ENCODE results near the gene FKBP1A. TPM values are rescaled to one million over a fixed set of nuclear protein-coding genes. Genes with fewer than 3 reads are reported as not detected.

FKBP1A gene
- total RNA-seq, 1 donor from 2014 or later: 46.9 TPM

- Histone ChIP-seq H3K27me3 (ENCODE audit: control insufficient read depth, insufficient read depth, low read length) (no peaks in the 10 kb centered on the region), H3K4me3 (ENCODE audit: low read depth, low read length) (no peak overlapping the region), H3K36me3 (ENCODE audit: control insufficient read depth, insufficient read depth, low read length) (no peaks in the 10 kb centered on the region)
- peak; percentile 72 for DNase-seq (ENCODE audit: low read depth)
- peak; percentile 85 for TF ChIP-seq CTCF (IDR thresholded peaks at IDR 0.05; ENCODE audit: insufficient read depth, low read length, severe bottlenecking)
- no peak for FAIRE-seq
Observed at GRCh38 chr20:1437235-1437904, 44.5 kb upstream of the FKBP1A start.

DNA sequence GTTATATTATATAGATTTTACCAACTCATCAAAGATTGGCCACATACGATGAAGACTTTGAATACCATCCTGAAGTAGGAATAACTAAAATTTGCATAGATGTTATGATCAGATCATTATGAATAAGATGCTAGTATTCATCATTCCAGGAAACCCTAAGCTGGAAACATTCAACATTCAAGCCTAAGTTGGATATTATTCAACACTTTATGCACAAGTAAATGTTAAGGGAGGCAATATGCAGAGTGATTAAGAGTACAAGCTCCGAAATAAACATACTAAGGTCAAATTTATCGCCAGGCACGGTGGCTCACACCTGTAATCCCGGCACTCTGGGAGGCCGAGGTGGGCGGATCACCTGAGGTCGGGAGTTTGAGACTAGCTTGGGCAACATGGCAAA is 43.4 kb upstream of the FKBP1A start:
- no peaks in the 10 kb centered on the region for H3K27me3 ChIP-seq (ENCODE audit: control insufficient read depth, insufficient read depth, low read length)
- FAIRE-seq: no peak
- TF ChIP-seq CTCF (IDR thresholded peaks at IDR 0.05; ENCODE audit: insufficient read depth, low read length, severe bottlenecking): no peak
- DNase-seq (ENCODE audit: low read depth): no peak
- H3K4me3 ChIP-seq (ENCODE audit: low read depth, low read length): no peak overlapping the region
- no peaks in the 10 kb centered on the region for H3K36me3 ChIP-seq (ENCODE audit: control insufficient read depth, insufficient read depth, low read length)

GRCh38 chr20:1435337-1435699 is 42.5 kb upstream of the FKBP1A start:
- no peak for FAIRE-seq

GRCh38 chr20:1434571-1435336 is 41.9 kb upstream of the FKBP1A start:
- no peaks in the 10 kb centered on the region for H3K36me3 ChIP-seq (ENCODE audit: control insufficient read depth, insufficient read depth, low read length)
- TF ChIP-seq CTCF (IDR thresholded peaks at IDR 0.05; ENCODE audit: insufficient read depth, low read length, severe bottlenecking): no peak
- FAIRE-seq (no peak), DNase-seq (ENCODE audit: low read depth) (peak; percentile 81)
- H3K27me3 ChIP-seq (ENCODE audit: control insufficient read depth, insufficient read depth, low read length): no peaks in the 10 kb centered on the region
- H3K4me3 ChIP-seq (ENCODE audit: low read depth, low read length): no peak overlapping the region

More at GRCh38 chr20:1435337-1435699, 42.5 kb upstream of the FKBP1A start:
- no peak for DNase-seq (ENCODE audit: low read depth)
- Histone ChIP-seq H3K4me3 (ENCODE audit: low read depth, low read length) (no peak overlapping the region), H3K36me3 (ENCODE audit: control insufficient read depth, insufficient read depth, low read length) (no peaks in the 10 kb centered on the region), H3K27me3 (ENCODE audit: control insufficient read depth, insufficient read depth, low read length) (no peaks in the 10 kb centered on the region)
- TF ChIP-seq CTCF (IDR thresholded peaks at IDR 0.05; ENCODE audit: insufficient read depth, low read length, severe bottlenecking): no peak

DNA sequence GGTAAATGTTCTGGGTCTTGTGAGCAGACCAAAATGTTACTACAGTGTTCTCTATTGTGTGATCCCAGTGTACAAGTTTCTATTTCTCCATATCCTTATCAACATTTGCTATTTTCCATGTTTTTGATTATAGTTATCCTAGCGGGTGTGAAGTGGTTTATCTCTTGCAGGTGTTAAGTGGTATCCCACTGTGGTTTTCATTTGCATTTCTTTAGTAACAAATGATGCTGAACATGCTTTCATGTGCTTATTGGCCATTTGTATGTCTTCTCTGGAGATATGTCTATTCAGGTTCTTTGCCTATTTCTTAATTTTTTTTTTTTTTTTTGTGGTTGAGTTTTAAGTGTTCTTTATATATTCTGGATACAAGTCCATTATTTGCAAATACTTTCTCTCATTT is 38.3 kb upstream of the FKBP1A start:
- H3K36me3 ChIP-seq (ENCODE audit: control insufficient read depth, insufficient read depth, low read length): no peaks in the 10 kb centered on the region
- FAIRE-seq (no peak), DNase-seq (ENCODE audit: low read depth) (no peak)
- no peak for TF ChIP-seq CTCF (IDR thresholded peaks at IDR 0.05; ENCODE audit: insufficient read depth, low read length, severe bottlenecking)
- H3K27me3 ChIP-seq (ENCODE audit: control insufficient read depth, insufficient read depth, low read length): no peaks in the 10 kb centered on the region
- H3K4me3 ChIP-seq (ENCODE audit: low read depth, low read length): no peak overlapping the region

Data from bronchial epithelial cell (primary cell).